ENCODE measurements around the gene FFAR4. TPM values are rescaled to one million over a fixed set of nuclear protein-coding genes. Genes with fewer than 3 reads are reported as not detected.

Gene FFAR4
- total RNA-seq, 1 experiment from 2014 or later, result not detected

GRCh38 chr10:93630625-93631557 is 64.4 kb downstream of the FFAR4 start:
- no peaks in the 10 kb centered on the region for H3K27me3 ChIP-seq (replicated peaks; ENCODE audit: insufficient read depth, low read depth, low read length, poor library complexity)
- POLR2A ChIA-PET (ENCODE audit: low non-redundant PET), result no interaction called here
- no peak overlapping the region for H3K4me3 ChIP-seq (ENCODE audit: low read depth, low read length, poor library complexity, severe bottlenecking)
- no peaks in the 10 kb centered on the region for H3K4me1 ChIP-seq (ENCODE audit: insufficient read depth, low read length, poor library complexity, severe bottlenecking)
- H3K36me3 ChIP-seq (ENCODE audit: insufficient read depth, low read length, poor library complexity, severe bottlenecking), result no peaks in the 10 kb centered on the region
- TF ChIP-seq EZH2 (IDR thresholded peaks at IDR 0.05; ENCODE audit: borderline replicate concordance, low read depth, low read length, poor library complexity, severe bottlenecking), result no peak
- no peak for TF ChIP-seq CTCF (conservative IDR thresholded peaks at IDR 0.05; ENCODE audit: low read depth, low read length)
- intact Hi-C loops (cut with micrococcal nuclease; ENCODE audit: unreplicated experiment), result no loop called here
- DNase-seq (ENCODE audit: low spot score), result no peak
- no peak overlapping the region for H3K27ac ChIP-seq (ENCODE audit: low read depth, low read length, poor library complexity, severe bottlenecking)
- H3K9me3 ChIP-seq (ENCODE audit: low read depth, low read length, poor library complexity, severe bottlenecking), result no peaks in the 10 kb centered on the region
- no TSS peak for BruUV-seq (replicated peaks)
- CTCF ChIA-PET, result no interaction called here

Other genes with a start within 250 kb of the FFAR4 start
- 15.9 and 24.2 TPM in 2 replicates for gene MYOF, start 84.3 kb upstream of the FFAR4 start, total RNA-seq (2021)
- gene CEP55, start 70.1 kb upstream of the FFAR4 start, total RNA-seq (2021), result 67.9 and 68.5 TPM in 2 replicates
- gene RBP4, start 34.6 kb downstream of the FFAR4 start, total RNA-seq (2021), result not detected in 2 replicates
- not detected in 2 replicates for gene PDE6C, start 45.9 kb downstream of the FFAR4 start, total RNA-seq (2021)
- gene FRA10AC1, start 135.9 kb downstream of the FFAR4 start, total RNA-seq (2021), result 21.6 and 21.7 TPM in 2 replicates
- not detected in 2 replicates for gene LGI1, start 191.3 kb downstream of the FFAR4 start, total RNA-seq (2021)

All from A673 (cell line).